Mesendoderm (in vitro differentiated cells): ENCODE measurements around the gene BTN1A1.
"Not testable (repeated sequence)": the region's sequence is repeated elsewhere in the genome, so short reads cannot be mapped to it uniquely, and the experiment has no call there.

Experiments used
- DNase-seq: peaks from one replicate; pipeline ENCODE4 v3.0.0; 2013
- H2AK5ac ChIP-seq: 2 replicates; pipeline ENCODE4 v1.6.1; 2013; ENCODE audit warnings: low read length, inconsistent platforms
- H2BK120ac ChIP-seq: 2 replicates; pipeline ENCODE4 v1.6.1; 2013; ENCODE audit warnings: low read depth, mild to moderate bottlenecking, low read length, moderate library complexity, mixed read lengths
- H2BK15ac ChIP-seq: replicated peaks from 2 replicates; pipeline ENCODE4 v1.6.1; 2013; ENCODE audit warnings: low read depth, mild to moderate bottlenecking, moderate library complexity
- H2BK5ac ChIP-seq: 2 replicates; pipeline ENCODE4 v1.6.1; 2013; ENCODE audit warnings: low read length, inconsistent platforms
- H3K18ac ChIP-seq: 2 replicates; pipeline ENCODE4 v1.6.1; 2013; ENCODE audit warnings: mild to moderate bottlenecking, low read length, mixed read lengths
- H3K23ac ChIP-seq: one replicate; pipeline ENCODE4 v1.6.1; 2013; ENCODE audit warnings: low read length
- H3K27ac ChIP-seq: 2 replicates; pipeline ENCODE4 v1.5.1; 2013; ENCODE audit warnings: low read depth, mild to moderate bottlenecking, inconsistent platforms, low read length, moderate library complexity
- H3K27me3 ChIP-seq: 2 replicates; pipeline ENCODE4 v1.6.1; 2013; ENCODE audit warnings: low read length, control low read depth, mild to moderate bottlenecking, inconsistent platforms; ENCODE audit not compliant: insufficient read depth, poor library complexity
- H3K36me3 ChIP-seq: 2 replicates; pipeline ENCODE4 v1.6.1; 2013; ENCODE audit warnings: low read length, inconsistent platforms; ENCODE audit not compliant: control insufficient read depth, insufficient read depth
- H3K4ac ChIP-seq: one replicate; pipeline ENCODE4 v1.6.1; 2013; ENCODE audit warnings: low read depth, mild to moderate bottlenecking, low read length, moderate library complexity
- H3K4me1 ChIP-seq: 2 replicates; pipeline ENCODE4 v1.6.1; 2013; ENCODE audit warnings: low read depth, low read length, inconsistent platforms; ENCODE audit not compliant: control insufficient read depth
- H3K4me2 ChIP-seq: 2 replicates; pipeline ENCODE4 v1.6.1; 2013; ENCODE audit warnings: low read length
- H3K4me3 ChIP-seq: 2 replicates; pipeline ENCODE4 v1.5.1; 2013; ENCODE audit warnings: mild to moderate bottlenecking, low read length
- H3K56ac ChIP-seq: one replicate; pipeline ENCODE4 v1.6.1; 2013; ENCODE audit warnings: low read length
- H3K79me1 ChIP-seq: 2 replicates; pipeline ENCODE4 v1.6.1; 2013; ENCODE audit warnings: low read length, inconsistent platforms
- H3K79me2 ChIP-seq: 2 replicates; pipeline ENCODE4 v1.6.1; 2013; ENCODE audit warnings: mild to moderate bottlenecking, low read length; ENCODE audit not compliant: control insufficient read depth, insufficient read depth
- H3K9ac ChIP-seq: 2 replicates; pipeline ENCODE4 v1.6.1; 2013; ENCODE audit warnings: low read length, inconsistent platforms
- H4K5ac ChIP-seq: one replicate; pipeline ENCODE4 v1.6.1; 2013; ENCODE audit warnings: low read length
- H4K8ac ChIP-seq: one replicate; pipeline ENCODE4 v1.6.1; 2013; ENCODE audit warnings: low read depth, mild to moderate bottlenecking, control low read depth, low read length, moderate library complexity
- WGBS: extraction: QIAGEN DNeasy Blood & Tissue Kit; methylation state at CpG from one replicate; pipeline ENCODE4 v1.1.7; 2013; ENCODE audit warnings: low lambda C conversion rate, missing lambda C conversion rate; ENCODE audit not compliant: insufficient coverage; ENCODE audit errors: extremely low coverage; 5-methylcytosine and 5-hydroxymethylcytosine counted together

The BTN1A1 gene

DNA sequence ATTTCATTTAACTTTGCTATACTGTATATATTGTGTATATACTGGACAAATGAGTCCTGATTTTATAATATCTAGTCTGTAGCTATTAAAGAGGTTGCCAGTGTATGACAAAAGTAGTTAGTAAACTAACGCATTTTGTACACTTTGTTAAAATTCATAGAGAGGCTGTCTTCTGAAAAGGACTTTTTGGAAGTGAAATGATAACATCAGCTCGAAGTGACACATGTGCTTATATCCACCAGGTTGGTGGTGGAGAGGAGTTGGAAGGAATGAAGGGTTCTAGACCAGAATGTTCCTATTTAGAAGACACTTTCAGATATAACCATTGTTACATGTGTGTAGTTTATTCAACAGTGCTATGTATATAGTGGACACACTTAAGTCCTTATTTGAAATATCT lies 24.2 kb downstream of the BTN1A1 start:
- H3K4ac ChIP-seq, H3K79me1 ChIP-seq: not testable (repeated sequence)

GRCh38 chr6:26524722-26525370 lies 24.7 kb downstream of the BTN1A1 start:
- H3K27ac ChIP-seq = no peak overlapping the region
- H3K9ac ChIP-seq = no peak overlapping the region
- no peaks in the 10 kb centered on the region for H3K79me2 ChIP-seq
- no peak overlapping the region for H2BK120ac ChIP-seq
- H3K27me3 ChIP-seq = no peaks in the 10 kb centered on the region
- H3K4me3 ChIP-seq = no peak overlapping the region
- H3K56ac ChIP-seq = no peak overlapping the region
- H2AK5ac ChIP-seq = no peak overlapping the region
- no peaks in the 10 kb centered on the region for H3K79me1 ChIP-seq
- no peak overlapping the region for H2BK15ac ChIP-seq
- H2BK5ac ChIP-seq = no peak overlapping the region
- no peak overlapping the region for H3K23ac ChIP-seq
- H3K36me3 ChIP-seq = no peaks in the 10 kb centered on the region
- no peak overlapping the region for H3K4me2 ChIP-seq
- no CpG with 5 or more reads among the region's 7 CpGs for WGBS
- no peaks in the 10 kb centered on the region for H3K4me1 ChIP-seq
- H3K18ac ChIP-seq = no peak overlapping the region
- no peak for DNase-seq
- H4K5ac ChIP-seq = no peak overlapping the region
- H4K8ac ChIP-seq = no peak overlapping the region
- no peak overlapping the region for H3K4ac ChIP-seq

More for the DNA sequence above, 24.2 kb downstream of the BTN1A1 start:
- H2AK5ac ChIP-seq, H3K23ac ChIP-seq, H2BK5ac ChIP-seq, H3K27ac ChIP-seq, H3K27me3 ChIP-seq, DNase-seq, H2BK15ac ChIP-seq, H2BK120ac ChIP-seq, H3K79me2 ChIP-seq, H3K4me2 ChIP-seq, H3K9ac ChIP-seq, H4K8ac ChIP-seq, H3K56ac ChIP-seq, H3K36me3 ChIP-seq, H3K4me1 ChIP-seq, H3K4me3 ChIP-seq, H3K18ac ChIP-seq, H4K5ac ChIP-seq: not testable (repeated sequence)
- no CpG with 5 or more reads among the region's 2 CpGs for WGBS

- no peak for DNase-seq
- H4K8ac ChIP-seq = no peak overlapping the region
- H3K79me1 ChIP-seq = no peaks in the 10 kb centered on the region
- no peak overlapping the region for H3K56ac ChIP-seq
- H3K27ac ChIP-seq = no peak overlapping the region
- H2BK5ac ChIP-seq = no peak overlapping the region
- H2AK5ac ChIP-seq = no peak overlapping the region
- H3K36me3 ChIP-seq = no peaks in the 10 kb centered on the region
- no peak overlapping the region for H3K4ac ChIP-seq
- H3K18ac ChIP-seq = no peak overlapping the region
- H3K79me2 ChIP-seq = no peaks in the 10 kb centered on the region
- no peak overlapping the region for H3K9ac ChIP-seq
- H4K5ac ChIP-seq = no peak overlapping the region
- no CpG with 5 or more reads among the region's 2 CpGs for WGBS
- no peak overlapping the region for H3K23ac ChIP-seq
- H3K4me1 ChIP-seq = no peaks in the 10 kb centered on the region
- no peak overlapping the region for H3K4me2 ChIP-seq
- H2BK120ac ChIP-seq = no peak overlapping the region
- no peaks in the 10 kb centered on the region for H3K27me3 ChIP-seq
- H2BK15ac ChIP-seq = no peak overlapping the region
- no peak overlapping the region for H3K4me3 ChIP-seq
These were observed 25.7 kb downstream of the BTN1A1 start for GRCh38 chr6:26525838-26526237.

DNA sequence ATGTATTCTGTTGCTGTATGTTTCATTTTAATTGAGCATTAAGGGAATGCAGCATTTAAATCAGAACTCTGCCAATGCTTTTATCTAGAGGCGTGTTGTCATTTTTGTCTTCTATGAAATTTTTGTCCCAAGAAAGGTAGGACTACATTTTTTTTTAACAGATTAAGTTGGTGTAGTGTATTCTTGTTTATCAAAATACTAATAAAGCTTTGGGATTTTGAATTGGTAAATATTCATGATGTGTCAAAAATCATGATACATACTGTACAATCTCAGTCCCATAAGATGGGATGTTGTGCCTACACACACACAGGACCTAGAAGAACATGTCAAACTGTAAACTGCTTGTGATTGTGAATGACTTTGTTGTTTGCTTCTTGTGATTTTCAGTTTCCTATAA lies 26.8 kb downstream of the BTN1A1 start:
- no peak overlapping the region for H2BK15ac ChIP-seq

DNA sequence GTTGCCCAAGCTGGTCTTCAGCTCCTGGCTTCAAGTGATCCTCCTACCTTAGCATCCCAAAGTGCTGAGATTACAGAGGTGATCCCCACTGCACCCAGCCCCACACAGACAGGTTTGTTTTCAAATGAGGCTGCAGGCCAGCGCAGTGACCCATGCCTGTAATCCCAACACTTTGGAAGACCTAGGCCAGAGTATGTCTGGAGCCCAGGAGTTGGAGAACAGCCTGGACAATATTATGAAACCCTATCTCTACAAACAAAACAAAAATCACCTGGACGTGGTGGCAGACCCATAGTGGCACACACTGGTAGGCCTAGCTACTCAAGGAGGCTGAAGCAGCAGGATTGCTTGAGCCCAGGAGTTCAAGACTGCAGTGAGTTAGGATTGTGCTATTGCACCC lies 30.1 kb downstream of the BTN1A1 start:
- Histone ChIP-seq H3K4me1 (no peaks in the 10 kb centered on the region), H2BK120ac (no peak overlapping the region), H3K9ac (no peak overlapping the region), H3K79me2 (no peaks in the 10 kb centered on the region), H3K36me3 (no peaks in the 10 kb centered on the region), H3K56ac (no peak overlapping the region), H3K4ac (no peak overlapping the region), H3K27ac (no peak overlapping the region), H3K27me3 (no peaks in the 10 kb centered on the region), H3K4me3 (no peak overlapping the region), H2BK5ac (no peak overlapping the region), H3K79me1 (no peaks in the 10 kb centered on the region), H2BK15ac (no peak overlapping the region), H4K5ac (no peak overlapping the region), H4K8ac (no peak overlapping the region), H3K4me2 (no peak overlapping the region), H2AK5ac (no peak overlapping the region), H3K23ac (no peak overlapping the region), H3K18ac (no peak overlapping the region)
- WGBS = no CpG with 5 or more reads among the region's 2 CpGs
- no peak for DNase-seq

More for the DNA sequence above, 26.8 kb downstream of the BTN1A1 start:
- H3K27me3 ChIP-seq = no peaks in the 10 kb centered on the region
- no CpG with 5 or more reads among the region's 1 CpG for WGBS
- H3K4ac ChIP-seq = no peak overlapping the region
- H3K18ac ChIP-seq = no peak overlapping the region
- H2AK5ac ChIP-seq = no peak overlapping the region
- H3K9ac ChIP-seq = no peak overlapping the region
- no peak overlapping the region for H3K27ac ChIP-seq
- no peaks in the 10 kb centered on the region for H3K4me1 ChIP-seq
- H3K4me3 ChIP-seq = no peak overlapping the region
- H3K79me2 ChIP-seq = no peaks in the 10 kb centered on the region
- H4K8ac ChIP-seq = no peak overlapping the region
- H3K36me3 ChIP-seq = no peaks in the 10 kb centered on the region
- H3K4me2 ChIP-seq = no peak overlapping the region
- no peaks in the 10 kb centered on the region for H3K79me1 ChIP-seq
- no peak overlapping the region for H3K23ac ChIP-seq
- DNase-seq = no peak
- H3K56ac ChIP-seq = no peak overlapping the region
- no peak overlapping the region for H4K5ac ChIP-seq
- no peak overlapping the region for H2BK5ac ChIP-seq
- H2BK120ac ChIP-seq = no peak overlapping the region

DNA sequence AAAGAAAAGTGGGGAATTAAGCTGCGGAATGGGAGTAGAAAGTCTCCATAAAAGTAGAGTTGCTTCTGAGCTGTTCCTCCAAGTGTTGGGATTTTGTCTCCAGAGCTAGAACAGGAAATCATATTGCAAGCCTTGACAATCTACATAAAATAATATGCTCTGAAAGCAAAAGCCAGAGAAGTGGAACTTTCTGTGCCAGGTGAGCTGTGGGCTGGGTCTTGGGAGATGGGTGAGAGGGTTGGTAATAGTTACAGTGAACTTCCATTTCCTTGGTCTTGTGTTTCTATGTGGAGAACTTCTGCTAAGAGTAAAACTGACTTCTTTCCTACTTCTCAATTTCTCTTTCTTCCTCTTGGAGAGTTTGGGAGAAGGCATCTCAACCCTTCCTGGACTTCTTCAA lies 31.8 kb downstream of the BTN1A1 start:
- no peak for DNase-seq
- Histone ChIP-seq H4K5ac (no peak overlapping the region), H3K56ac (no peak overlapping the region), H3K4me3 (no peak overlapping the region), H3K4me1 (no peaks in the 10 kb centered on the region), H2BK120ac (no peak overlapping the region), H3K79me2 (no peaks in the 10 kb centered on the region), H3K27ac (no peak overlapping the region), H3K9ac (no peak overlapping the region), H3K18ac (no peak overlapping the region), H3K27me3 (no peaks in the 10 kb centered on the region), H2BK15ac (no peak overlapping the region), H4K8ac (no peak overlapping the region), H2AK5ac (no peak overlapping the region), H3K23ac (no peak overlapping the region), H3K36me3 (no peaks in the 10 kb centered on the region), H2BK5ac (no peak overlapping the region), H3K79me1 (no peaks in the 10 kb centered on the region), H3K4ac (no peak overlapping the region), H3K4me2 (no peak overlapping the region)
- WGBS = no CpG with 5 or more reads among the region's 1 CpG
